ENCODE data around the gene IREB2. TPM values are rescaled to one million over a fixed set of nuclear protein-coding genes. Genes with fewer than 3 reads are reported as not detected.
A peak's percentile ranks its signal among the peaks of the same experiment; 100 is the strongest.

IREB2 gene
- total and polyA plus RNA-seq, 2 donors (not counting 1 experiment from before 2014, with no cell fraction given): 14.7 to 92.1 TPM

DNA sequence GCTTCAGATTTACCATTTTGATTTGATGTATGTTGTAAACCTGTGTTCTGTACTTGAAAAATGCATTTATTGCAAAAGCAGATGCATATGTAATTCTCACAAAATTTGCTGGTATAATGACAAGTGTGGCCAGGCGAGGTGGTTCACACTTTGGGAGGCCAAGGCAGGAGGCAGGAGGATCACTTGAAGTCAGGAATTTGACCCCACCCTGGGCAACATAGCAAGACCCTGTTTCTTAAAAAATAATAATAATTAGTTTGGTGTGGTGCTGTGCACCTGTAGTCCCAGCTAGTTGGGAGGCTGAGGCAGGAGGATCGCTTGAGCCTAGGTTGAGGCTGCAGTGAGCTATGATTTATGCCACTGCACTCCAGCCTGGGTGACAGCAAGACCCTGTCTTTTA is 64.6 kb downstream of the IREB2 start:
- peaks cover 10% of the 10 kb centered on the region for H3K27me3 Mint-ChIP-seq
- ATAC-seq (ENCODE audit: low read depth) (no peak), DNase-seq (no peak)
- peaks cover 10% of the 10 kb centered on the region for H3K4me1 Mint-ChIP-seq
- Histone ChIP-seq H3K27ac (ENCODE audit: low read length in 2 of 2) (no peak overlapping the region), H3K9me3 (ENCODE audit: control extremely low read depth in 1 of 3, control insufficient read depth in 2 of 3, insufficient read depth in 1 of 3, low read length in 2 of 3) (no peaks in the 10 kb centered on the region), H3K27me3 (replicated peaks in 1 of 4; ENCODE audit: control extremely low read depth in 1 of 4, control insufficient read depth in 3 of 4, insufficient read depth in 4 of 4, low read length in 3 of 4) (peaks cover 0 to 9% (median under 1%) of the 10 kb centered on the region in 4 experiments), H3K4me1 (ENCODE audit: control insufficient read depth in 2 of 2, insufficient read depth in 2 of 2, low read length in 2 of 2) (peaks cover 4 to 7% of the 10 kb centered on the region in 2 donors), H3K79me2 (ENCODE audit: control insufficient read depth, insufficient read depth, low read length) (no peaks in the 10 kb centered on the region), H3K4me2 (replicated peaks; ENCODE audit: low read depth, low read length, poor library complexity, severe bottlenecking) (no peak overlapping the region), H2AFZ (ENCODE audit: insufficient read depth, low read depth, low read length, poor library complexity, severe bottlenecking) (no peak overlapping the region), H3K9ac (ENCODE audit: low read length) (no peak overlapping the region), H4K20me1 (ENCODE audit: control insufficient read depth, insufficient read depth, low read length, poor library complexity, severe bottlenecking) (no peaks in the 10 kb centered on the region), H3K36me3 (replicated peaks in 1 of 2; ENCODE audit: control extremely low read depth in 1 of 2, control insufficient read depth in 1 of 2, extremely low read depth in 1 of 2, insufficient read depth in 2 of 2, low read length in 1 of 2) (peaks cover 3 to 11% of the 10 kb centered on the region in 2 experiments), H3K4me3 (ENCODE audit: control extremely low read depth in 1 of 5, extremely low read depth in 1 of 5, insufficient read depth in 1 of 5, low read depth in 2 of 5, low read length in 4 of 5) (no peak overlapping the region)
- intact Hi-C loops (cut with micrococcal nuclease): no loop called here
- CTCF ChIA-PET: no interaction called here
- no peak overlapping the region for H3K27ac Mint-ChIP-seq
- WGBS (ENCODE audit: insufficient coverage): 100% methylated on average over 2 of the region's 2 CpGs
- POLR2A ChIA-PET: no interaction called here
- H3K9me3 Mint-ChIP-seq (ENCODE audit: insufficient read depth): no peaks in the 10 kb centered on the region
- H3K4me3 Mint-ChIP-seq: no peak overlapping the region
- no peak for TF ChIP-seq EZH2 (IDR thresholded peaks at IDR 0.05; ENCODE audit: borderline replicate concordance, insufficient read depth, low read depth, low read length, poor library complexity, severe bottlenecking)

DNA sequence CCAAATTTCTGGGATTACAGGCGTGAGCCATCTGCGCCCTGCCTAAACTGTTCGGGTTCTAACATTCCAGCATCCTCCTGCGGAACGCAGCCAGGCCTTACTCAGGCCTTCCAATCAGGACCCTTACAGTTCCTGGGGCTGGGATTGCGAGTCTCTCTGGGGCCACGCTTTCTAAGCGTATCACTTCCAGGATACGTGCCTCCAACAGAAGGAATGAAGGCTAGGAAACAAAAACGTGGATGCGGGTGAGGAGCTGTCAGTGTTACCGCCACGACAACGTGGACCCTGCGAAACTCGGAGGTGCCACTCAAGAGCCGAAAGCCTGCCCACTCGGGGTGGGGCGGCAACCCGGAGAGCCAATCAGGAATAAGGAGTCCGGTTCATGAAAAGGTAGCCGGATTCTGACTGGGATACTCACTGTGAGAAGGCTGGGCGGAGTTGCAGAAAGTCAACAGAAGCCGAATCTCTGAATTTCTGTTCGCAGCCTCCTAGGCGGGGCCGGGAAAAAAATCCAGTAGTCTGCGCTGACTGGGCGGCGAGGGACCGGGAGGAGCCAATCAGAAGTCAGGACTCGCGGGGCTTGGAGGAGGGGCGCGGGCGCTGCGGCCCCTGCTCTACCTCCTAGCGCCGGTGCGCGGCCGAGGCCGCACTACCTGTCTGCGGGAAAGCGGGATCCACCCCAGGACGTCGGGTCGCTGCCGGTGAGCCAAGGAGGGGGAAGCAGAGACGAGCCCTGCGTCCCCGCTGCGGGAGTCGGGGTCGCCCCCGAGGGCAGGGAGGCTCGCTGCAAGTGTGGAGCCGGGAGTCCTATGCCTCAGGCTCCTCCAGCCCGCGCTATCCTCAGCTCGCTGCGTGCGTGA is 69.2 kb downstream of the IREB2 start, which contains the start of gene HYKK:
TSS of gene HYKK (plus strand) at position 607 of the 860 bp plus-strand sequence. CDS start 5,512 bp downstream, outside the sequence.
- no peaks in the 10 kb centered on the region for H4K20me1 ChIP-seq (ENCODE audit: control insufficient read depth, insufficient read depth, low read length, poor library complexity, severe bottlenecking)
- H3K4me2 ChIP-seq (replicated peaks; ENCODE audit: low read depth, low read length, poor library complexity, severe bottlenecking): peak within 1 kb of the TSS; percentile 91
- H2AFZ ChIP-seq (ENCODE audit: insufficient read depth, low read depth, low read length, poor library complexity, severe bottlenecking): peak within 1 kb of the TSS; percentile 95
- H3K9me3 ChIP-seq (ENCODE audit: control extremely low read depth in 1 of 3, control insufficient read depth in 2 of 3, insufficient read depth in 1 of 3, low read length in 2 of 3): no peaks in the 10 kb centered on the region
- WGBS (ENCODE audit: insufficient coverage): 4% methylated on average over 63 of the region's 63 CpGs
- H3K79me2 ChIP-seq (ENCODE audit: control insufficient read depth, insufficient read depth, low read length): no peaks in the 10 kb centered on the region
- TF ChIP-seq EZH2 (IDR thresholded peaks at IDR 0.05; ENCODE audit: borderline replicate concordance, insufficient read depth, low read depth, low read length, poor library complexity, severe bottlenecking): no peak
- TF ChIP-seq, protein P1, sequence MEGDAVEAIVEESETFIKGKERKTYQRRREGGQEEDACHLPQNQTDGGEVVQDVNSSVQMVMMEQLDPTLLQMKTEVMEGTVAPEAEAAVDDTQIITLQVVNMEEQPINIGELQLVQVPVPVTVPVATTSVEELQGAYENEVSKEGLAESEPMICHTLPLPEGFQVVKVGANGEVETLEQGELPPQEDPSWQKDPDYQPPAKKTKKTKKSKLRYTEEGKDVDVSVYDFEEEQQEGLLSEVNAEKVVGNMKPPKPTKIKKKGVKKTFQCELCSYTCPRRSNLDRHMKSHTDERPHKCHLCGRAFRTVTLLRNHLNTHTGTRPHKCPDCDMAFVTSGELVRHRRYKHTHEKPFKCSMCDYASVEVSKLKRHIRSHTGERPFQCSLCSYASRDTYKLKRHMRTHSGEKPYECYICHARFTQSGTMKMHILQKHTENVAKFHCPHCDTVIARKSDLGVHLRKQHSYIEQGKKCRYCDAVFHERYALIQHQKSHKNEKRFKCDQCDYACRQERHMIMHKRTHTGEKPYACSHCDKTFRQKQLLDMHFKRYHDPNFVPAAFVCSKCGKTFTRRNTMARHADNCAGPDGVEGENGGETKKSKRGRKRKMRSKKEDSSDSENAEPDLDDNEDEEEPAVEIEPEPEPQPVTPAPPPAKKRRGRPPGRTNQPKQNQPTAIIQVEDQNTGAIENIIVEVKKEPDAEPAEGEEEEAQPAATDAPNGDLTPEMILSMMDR (IDR thresholded peaks at IDR 0.05): no peak
- H3K4me3 ChIP-seq (ENCODE audit: control extremely low read depth in 1 of 5, extremely low read depth in 1 of 5, insufficient read depth in 1 of 5, low read depth in 2 of 5, low read length in 4 of 5): peak within 1 kb of the TSS; percentile 60 to 96 (median 70)
- ATAC-seq (ENCODE audit: low read depth): peak; percentile 80
- DNase-seq: peak; percentile 63
- peak within 1 kb of the TSS; percentile 88 for H3K9ac ChIP-seq (ENCODE audit: low read length)
- ChIA-PET POLR2A (no interaction called here), CTCF (no interaction called here)
- Mint-ChIP-seq H3K9me3 (ENCODE audit: insufficient read depth) (no peaks in the 10 kb centered on the region), H3K27ac (peak within 1 kb of the TSS; percentile 41), H3K4me3 (peak within 1 kb of the TSS; percentile 90), H3K27me3 (peaks cover 20% of the 10 kb centered on the region), H3K4me1 (peaks cover 16% of the 10 kb centered on the region)
- H3K27ac ChIP-seq (ENCODE audit: low read length in 2 of 2): no peak within 1 kb of the TSS
- no peaks in the 10 kb centered on the region for H3K36me3 ChIP-seq (replicated peaks in 1 of 2; ENCODE audit: control extremely low read depth in 1 of 2, control insufficient read depth in 1 of 2, extremely low read depth in 1 of 2, insufficient read depth in 2 of 2, low read length in 1 of 2)
- H3K4me1 ChIP-seq (ENCODE audit: control insufficient read depth in 2 of 2, insufficient read depth in 2 of 2, low read length in 2 of 2): peaks cover 10 to 14% of the 10 kb centered on the region in 2 donors
- intact Hi-C loops (cut with micrococcal nuclease): loop anchor here (1.0 kb wide), 1 partner anchor 33 kb away; the partner anchor contains the start of gene PSMA4
- peaks cover 0 to 18% (median 6%) of the 10 kb centered on the region in 4 experiments for H3K27me3 ChIP-seq (replicated peaks in 1 of 4; ENCODE audit: control extremely low read depth in 1 of 4, control insufficient read depth in 3 of 4, insufficient read depth in 4 of 4, low read length in 3 of 4)
